ENCODE results near the gene CFAP69. TPM values are rescaled to one million over a fixed set of nuclear protein-coding genes. Genes with fewer than 3 reads are reported as not detected.

The CFAP69 gene
- total RNA-seq, 1 donor: 5.4 TPM

DNA sequence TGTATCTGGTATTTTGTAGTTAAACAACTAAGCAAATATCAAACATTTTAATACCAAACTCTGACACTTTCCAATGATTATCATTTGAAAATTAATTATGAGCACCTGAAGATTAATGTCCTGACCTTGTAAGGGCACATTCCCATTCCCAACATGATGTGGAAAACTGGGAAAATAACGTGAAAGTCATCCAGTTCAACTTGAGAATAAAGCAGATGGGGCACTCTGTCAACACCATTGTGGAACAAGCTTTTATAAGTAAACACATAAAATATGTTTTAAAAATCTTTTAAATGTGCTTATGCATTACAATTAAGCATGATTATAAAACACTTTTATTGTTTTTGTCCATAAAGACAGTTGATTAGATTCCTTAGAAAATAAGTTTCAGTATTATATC is 19.4 kb upstream of the CFAP69 start:
- H4K20me1 ChIP-seq (ENCODE audit: insufficient read depth, low read length): no peaks in the 10 kb centered on the region
- no peak for DNase-seq (ENCODE audit: insufficient read length, low spot score, missing footprints)
- peaks cover 11% of the 10 kb centered on the region for H3K79me2 ChIP-seq (ENCODE audit: insufficient read depth, low read length)
- TF ChIP-seq, protein P1, sequence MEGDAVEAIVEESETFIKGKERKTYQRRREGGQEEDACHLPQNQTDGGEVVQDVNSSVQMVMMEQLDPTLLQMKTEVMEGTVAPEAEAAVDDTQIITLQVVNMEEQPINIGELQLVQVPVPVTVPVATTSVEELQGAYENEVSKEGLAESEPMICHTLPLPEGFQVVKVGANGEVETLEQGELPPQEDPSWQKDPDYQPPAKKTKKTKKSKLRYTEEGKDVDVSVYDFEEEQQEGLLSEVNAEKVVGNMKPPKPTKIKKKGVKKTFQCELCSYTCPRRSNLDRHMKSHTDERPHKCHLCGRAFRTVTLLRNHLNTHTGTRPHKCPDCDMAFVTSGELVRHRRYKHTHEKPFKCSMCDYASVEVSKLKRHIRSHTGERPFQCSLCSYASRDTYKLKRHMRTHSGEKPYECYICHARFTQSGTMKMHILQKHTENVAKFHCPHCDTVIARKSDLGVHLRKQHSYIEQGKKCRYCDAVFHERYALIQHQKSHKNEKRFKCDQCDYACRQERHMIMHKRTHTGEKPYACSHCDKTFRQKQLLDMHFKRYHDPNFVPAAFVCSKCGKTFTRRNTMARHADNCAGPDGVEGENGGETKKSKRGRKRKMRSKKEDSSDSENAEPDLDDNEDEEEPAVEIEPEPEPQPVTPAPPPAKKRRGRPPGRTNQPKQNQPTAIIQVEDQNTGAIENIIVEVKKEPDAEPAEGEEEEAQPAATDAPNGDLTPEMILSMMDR (IDR thresholded peaks at IDR 0.05; ENCODE audit: extremely low read depth, low read depth, low read length): no peak
- peaks cover 15% of the 10 kb centered on the region for H3K4me1 ChIP-seq (ENCODE audit: insufficient read depth, low read length)
- peaks cover 10% of the 10 kb centered on the region for H3K36me3 ChIP-seq (ENCODE audit: insufficient read depth, low read length)
- H3K4me3 ChIP-seq (ENCODE audit: insufficient read depth, low read length): no peak overlapping the region
- H2AFZ ChIP-seq (ENCODE audit: low read length): no peak overlapping the region
- no peak overlapping the region for H3K4me2 ChIP-seq (ENCODE audit: insufficient read depth, low read length)
- no peaks in the 10 kb centered on the region for H3K27me3 ChIP-seq (ENCODE audit: insufficient read depth, low read length)
- H3K27ac ChIP-seq (ENCODE audit: low read depth, low read length): no peak overlapping the region
- H3K9me3 ChIP-seq (ENCODE audit: low read depth, low read length): no peaks in the 10 kb centered on the region

DNA sequence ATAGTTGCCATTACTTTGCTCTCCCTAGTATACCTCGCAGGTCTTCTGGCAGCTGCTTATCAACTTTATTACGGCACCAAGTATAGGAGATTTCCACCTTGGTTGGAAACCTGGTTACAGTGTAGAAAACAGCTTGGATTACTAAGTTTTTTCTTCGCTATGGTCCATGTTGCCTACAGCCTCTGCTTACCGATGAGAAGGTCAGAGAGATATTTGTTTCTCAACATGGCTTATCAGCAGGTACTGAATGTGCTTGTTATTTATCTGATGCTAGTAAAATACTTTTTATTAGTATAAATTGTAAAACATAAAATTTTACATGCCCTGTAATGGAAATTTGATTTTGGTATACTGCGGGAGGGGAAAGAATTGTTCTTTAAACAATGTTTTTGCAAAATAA is 17.7 kb upstream of the CFAP69 start:
- TF ChIP-seq, protein P1 (IDR thresholded peaks at IDR 0.05; ENCODE audit: extremely low read depth, low read depth, low read length): no peak

DNA sequence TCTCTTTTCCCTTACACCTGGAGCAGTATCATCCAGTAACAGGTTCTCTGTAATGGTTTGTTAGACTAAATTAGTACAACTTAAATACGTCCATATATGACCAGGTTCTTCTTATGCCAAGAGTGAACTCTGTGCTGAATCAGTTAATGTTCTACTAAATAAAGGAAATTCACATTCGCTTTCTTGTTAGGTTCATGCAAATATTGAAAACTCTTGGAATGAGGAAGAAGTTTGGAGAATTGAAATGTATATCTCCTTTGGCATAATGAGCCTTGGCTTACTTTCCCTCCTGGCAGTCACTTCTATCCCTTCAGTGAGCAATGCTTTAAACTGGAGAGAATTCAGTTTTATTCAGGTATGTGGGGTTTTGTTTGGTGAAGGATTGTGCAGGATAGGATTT is 15.3 kb upstream of the CFAP69 start:
- DNase-seq (ENCODE audit: insufficient read length, low spot score, missing footprints): no peak
- no peaks in the 10 kb centered on the region for H3K4me1 ChIP-seq (ENCODE audit: insufficient read depth, low read length)
- peaks cover 10% of the 10 kb centered on the region for H3K36me3 ChIP-seq (ENCODE audit: insufficient read depth, low read length)
- H3K27me3 ChIP-seq (ENCODE audit: insufficient read depth, low read length): no peaks in the 10 kb centered on the region
- no peaks in the 10 kb centered on the region for H3K9me3 ChIP-seq (ENCODE audit: low read depth, low read length)
- no peaks in the 10 kb centered on the region for H4K20me1 ChIP-seq (ENCODE audit: insufficient read depth, low read length)
- H3K79me2 ChIP-seq (ENCODE audit: insufficient read depth, low read length): no peaks in the 10 kb centered on the region
- no peak overlapping the region for H3K4me2 ChIP-seq (ENCODE audit: insufficient read depth, low read length)
- H2AFZ ChIP-seq (ENCODE audit: low read length): no peak overlapping the region
- H3K27ac ChIP-seq (ENCODE audit: low read depth, low read length): no peak overlapping the region
- no peak overlapping the region for H3K4me3 ChIP-seq (ENCODE audit: insufficient read depth, low read length)
- TF ChIP-seq, protein P1 (IDR thresholded peaks at IDR 0.05; ENCODE audit: extremely low read depth, low read depth, low read length): no peak

More for the DNA sequence above, 17.7 kb upstream of the CFAP69 start:
- Histone ChIP-seq H3K4me1 (ENCODE audit: insufficient read depth, low read length) (peaks cover 15% of the 10 kb centered on the region), H3K4me2 (ENCODE audit: insufficient read depth, low read length) (no peak overlapping the region), H3K27ac (ENCODE audit: low read depth, low read length) (no peak overlapping the region), H4K20me1 (ENCODE audit: insufficient read depth, low read length) (no peaks in the 10 kb centered on the region), H3K79me2 (ENCODE audit: insufficient read depth, low read length) (peaks cover 9% of the 10 kb centered on the region), H3K36me3 (ENCODE audit: insufficient read depth, low read length) (peaks cover 10% of the 10 kb centered on the region), H3K27me3 (ENCODE audit: insufficient read depth, low read length) (no peaks in the 10 kb centered on the region), H3K9me3 (ENCODE audit: low read depth, low read length) (no peaks in the 10 kb centered on the region), H2AFZ (ENCODE audit: low read length) (no peak overlapping the region), H3K4me3 (ENCODE audit: insufficient read depth, low read length) (no peak overlapping the region)
- DNase-seq (ENCODE audit: insufficient read length, low spot score, missing footprints): no peak

DNA sequence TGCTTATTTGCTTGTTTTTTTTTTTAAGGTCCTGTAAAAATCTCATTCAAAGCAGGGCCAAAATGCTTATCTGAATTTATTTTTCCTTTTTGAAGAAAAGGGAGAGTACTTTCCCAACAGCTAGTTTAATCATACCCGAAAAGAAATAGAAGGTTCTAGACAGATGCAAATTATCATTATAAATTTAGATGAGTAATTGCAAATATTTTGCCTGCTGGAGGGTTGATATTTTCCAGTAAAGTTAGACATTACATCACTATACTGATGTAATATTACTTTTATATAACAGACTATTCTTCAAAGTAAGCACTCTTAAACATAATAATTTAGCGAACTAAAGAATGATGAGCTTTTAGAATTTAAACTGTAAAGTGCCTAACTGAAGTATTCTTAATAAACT is 14.1 kb upstream of the CFAP69 start:
- Histone ChIP-seq H3K79me2 (ENCODE audit: insufficient read depth, low read length) (no peaks in the 10 kb centered on the region), H3K27ac (ENCODE audit: low read depth, low read length) (no peak overlapping the region), H3K4me3 (ENCODE audit: insufficient read depth, low read length) (no peak overlapping the region), H4K20me1 (ENCODE audit: insufficient read depth, low read length) (no peaks in the 10 kb centered on the region), H3K27me3 (ENCODE audit: insufficient read depth, low read length) (no peaks in the 10 kb centered on the region), H3K4me2 (ENCODE audit: insufficient read depth, low read length) (no peak overlapping the region), H3K4me1 (ENCODE audit: insufficient read depth, low read length) (no peaks in the 10 kb centered on the region), H3K9me3 (ENCODE audit: low read depth, low read length) (no peaks in the 10 kb centered on the region), H3K36me3 (ENCODE audit: insufficient read depth, low read length) (peaks cover 10% of the 10 kb centered on the region), H2AFZ (ENCODE audit: low read length) (no peak overlapping the region)
- TF ChIP-seq, protein P1 (IDR thresholded peaks at IDR 0.05; ENCODE audit: extremely low read depth, low read depth, low read length): no peak
- no peak for DNase-seq (ENCODE audit: insufficient read length, low spot score, missing footprints)
